ENCODE data around the gene RUFY2. TPM values are rescaled to one million over a fixed set of nuclear protein-coding genes. Genes with fewer than 3 reads are reported as not detected.
"Not testable (repeated sequence)": the region's sequence is repeated elsewhere in the genome, so short reads cannot be mapped to it uniquely, and the experiment has no call there.

RUFY2 gene
- polyA plus RNA-seq, 1 experiment, result 14.7 TPM

DNA sequence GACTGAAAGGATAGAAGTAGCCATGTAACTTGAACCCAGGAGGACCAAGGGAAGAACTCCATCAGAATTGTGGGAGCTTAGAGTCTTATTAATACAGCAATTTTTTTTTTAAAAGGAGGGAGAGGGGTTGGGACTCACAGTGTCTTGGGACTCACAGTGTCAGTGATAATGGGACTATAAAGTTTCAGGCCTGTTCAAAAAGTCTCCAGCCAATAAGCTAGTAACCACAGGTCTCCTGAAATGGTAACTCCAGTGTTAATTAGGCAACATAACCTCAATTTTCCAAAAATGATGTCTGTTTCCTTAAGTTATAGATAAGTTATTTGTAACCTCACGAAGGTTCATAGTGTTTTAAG is 77.6 kb downstream of the RUFY2 start:
- Histone ChIP-seq H3K9me3 (ENCODE audit: control insufficient read depth, insufficient read depth, low read length) (no peaks in the 10 kb centered on the region), H3K27ac (ENCODE audit: low read depth, low read length) (no peak overlapping the region), H3K4me3 (ENCODE audit: low read depth, low read length) (no peak overlapping the region), H3K27me3 (ENCODE audit: control insufficient read depth, insufficient read depth, low read length) (no peaks in the 10 kb centered on the region)
- no peak for DNase-seq (ENCODE audit: low read depth, low spot score)
- POLR2A ChIA-PET, result interaction anchor here (1.2 kb wide), 1 partner anchor 16 kb away, joined by 3 read pairs; no protein-coding TSS in a partner anchor
- CTCF ChIA-PET, result interaction anchor here (1.3 kb wide), 1 partner anchor 117 kb away, joined by 7 read pairs; no protein-coding TSS in a partner anchor
- no peak for TF ChIP-seq CTCF (IDR thresholded peaks at IDR 0.05; ENCODE audit: low read depth, low read length)

DNA sequence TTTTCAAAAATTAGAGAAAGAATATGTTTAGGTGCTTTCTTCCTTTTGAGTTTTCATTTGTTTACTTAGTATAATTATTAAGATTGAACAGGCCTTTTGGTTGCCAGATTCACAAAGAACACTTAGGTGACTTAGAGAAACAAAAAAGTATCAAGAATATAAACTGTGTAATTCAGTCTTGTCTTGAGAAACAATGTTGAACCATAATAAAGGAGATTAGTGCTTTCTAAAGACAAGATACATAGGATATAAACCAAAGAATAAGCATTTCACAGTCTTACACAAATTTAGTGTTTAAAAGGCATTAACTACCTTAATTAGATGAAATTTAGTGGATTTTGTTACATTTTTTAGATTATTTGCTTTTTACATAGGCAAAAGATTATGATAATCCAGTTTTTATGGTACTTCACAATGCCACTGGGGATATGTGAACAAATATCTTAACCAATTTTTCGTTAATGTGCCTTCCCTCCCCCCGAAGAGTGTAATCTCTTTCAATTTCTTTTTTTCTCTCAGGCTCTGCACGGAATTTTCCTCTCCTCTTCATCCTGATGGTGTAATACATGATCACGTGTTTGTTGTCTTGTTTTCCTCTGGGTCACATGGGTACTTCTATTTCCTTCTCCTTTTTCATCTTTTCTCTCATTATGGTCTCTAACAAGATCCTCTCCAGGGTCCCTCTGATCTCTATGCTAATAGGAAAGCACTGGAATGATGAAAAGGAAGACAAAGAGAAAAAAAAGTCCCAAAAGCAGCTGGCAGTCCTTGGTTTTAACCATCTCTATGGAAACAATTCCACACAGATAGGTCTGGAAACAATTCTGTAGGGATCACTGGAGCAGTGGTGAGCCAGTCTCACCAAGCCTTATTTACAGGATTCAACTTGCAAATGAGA is 78.9 kb downstream of the RUFY2 start:
- no peaks in the 10 kb centered on the region for H3K9me3 ChIP-seq (ENCODE audit: control insufficient read depth, insufficient read depth, low read length)
- CTCF ChIA-PET, result interaction anchor here (1.3 kb wide), 1 partner anchor 116 kb away, joined by 5 read pairs; no protein-coding TSS in a partner anchor
- no peak for DNase-seq (ENCODE audit: low read depth, low spot score)
- H3K27me3 ChIP-seq (ENCODE audit: control insufficient read depth, insufficient read depth, low read length), result no peaks in the 10 kb centered on the region
- no peak for TF ChIP-seq CTCF (IDR thresholded peaks at IDR 0.05; ENCODE audit: low read depth, low read length)
- POLR2A ChIA-PET, result no interaction called here
- peak overlapping the region; percentile 55 for H3K27ac ChIP-seq (ENCODE audit: low read depth, low read length)
- no peak overlapping the region for H3K4me3 ChIP-seq (ENCODE audit: low read depth, low read length)

- CTCF ChIA-PET, result interaction anchor here (1.1 kb wide), 1 partner anchor 112 kb away, joined by 3 read pairs; no protein-coding TSS in a partner anchor
- H3K9me3 ChIP-seq (ENCODE audit: control insufficient read depth, insufficient read depth, low read length); H3K27me3 ChIP-seq (ENCODE audit: control insufficient read depth, insufficient read depth, low read length); POLR2A ChIA-PET; DNase-seq (ENCODE audit: low read depth, low spot score); H3K4me3 ChIP-seq (ENCODE audit: low read depth, low read length); H3K27ac ChIP-seq (ENCODE audit: low read depth, low read length): not testable (repeated sequence)
Measured at GRCh38 chr10:68324396-68324795, 82.7 kb downstream of the RUFY2 start.

DNA sequence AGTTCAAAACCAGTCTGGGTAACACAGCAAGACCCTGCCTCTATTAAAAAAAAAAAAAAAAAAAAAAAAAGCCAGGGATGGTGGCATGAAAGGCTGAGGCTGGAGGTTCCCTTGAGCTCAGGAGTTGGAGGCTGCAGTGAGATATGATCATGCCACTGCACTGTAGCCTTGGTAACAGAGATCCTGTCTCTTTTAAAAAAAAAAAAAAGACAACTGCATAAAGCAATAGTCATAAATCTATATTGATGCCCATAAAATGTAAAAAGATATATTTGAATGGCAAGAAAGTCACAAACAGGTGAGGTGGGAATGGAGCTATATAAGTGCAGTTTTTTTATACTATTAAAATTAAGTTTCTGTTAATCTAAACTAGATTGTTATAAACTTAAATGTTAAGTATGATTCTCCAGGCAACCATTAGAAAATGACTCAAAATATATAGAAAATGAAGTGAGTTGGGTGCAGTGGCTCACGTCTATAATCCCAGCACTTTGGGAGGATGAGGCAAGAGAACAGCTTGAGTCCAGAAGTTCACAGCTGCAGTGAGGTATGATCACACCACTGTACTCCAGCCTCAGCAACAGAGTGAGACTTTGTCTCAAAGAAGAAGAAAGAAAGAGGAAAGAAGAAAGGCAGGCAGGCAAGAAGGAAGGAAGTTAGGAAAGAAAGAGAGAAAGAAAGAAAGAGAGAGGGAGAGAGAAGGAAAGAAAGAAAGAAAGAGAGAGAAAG is 88.6 kb downstream of the RUFY2 start:
- Histone ChIP-seq H3K4me3 (ENCODE audit: low read depth, low read length) (no peak overlapping the region), H3K9me3 (ENCODE audit: control insufficient read depth, insufficient read depth, low read length) (peaks cover 8% of the 10 kb centered on the region), H3K27ac (ENCODE audit: low read depth, low read length) (no peak overlapping the region), H3K27me3 (ENCODE audit: control insufficient read depth, insufficient read depth, low read length) (no peaks in the 10 kb centered on the region)
- ChIA-PET POLR2A (no interaction called here), CTCF (interaction anchor here (1.0 kb wide), 1 partner anchor 17 kb away, joined by 4 read pairs; no protein-coding TSS in a partner anchor)
- no peak for TF ChIP-seq CTCF (IDR thresholded peaks at IDR 0.05; ENCODE audit: low read depth, low read length)
- DNase-seq (ENCODE audit: low read depth, low spot score), result no peak

DNA sequence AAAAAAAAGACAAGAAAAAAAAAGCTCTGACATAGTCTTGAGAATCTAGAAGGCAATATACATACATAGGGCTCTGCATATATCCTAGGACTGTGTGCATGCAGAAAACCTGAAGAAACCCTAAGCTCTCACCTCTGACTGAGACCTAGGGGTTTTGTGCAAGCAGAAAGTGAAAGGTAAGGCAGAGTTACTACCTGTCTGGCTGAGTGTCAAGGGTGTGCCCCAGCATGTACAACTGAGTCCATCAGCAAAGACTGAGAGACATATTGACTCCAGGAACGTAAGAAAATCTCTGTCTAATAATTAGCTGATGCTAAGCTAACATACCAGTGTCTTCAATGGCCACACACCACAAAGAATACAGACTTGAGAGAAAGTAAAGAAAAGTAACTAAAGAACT is 91.5 kb downstream of the RUFY2 start:
- no peak for TF ChIP-seq CTCF (IDR thresholded peaks at IDR 0.05; ENCODE audit: low read depth, low read length)
- CTCF ChIA-PET, result interaction anchor here (1.1 to 1.9 kb wide), 3 partner anchors 12 to 103 kb away, joined by 3 to 12 read pairs (median 4); no protein-coding TSS in a partner anchor
- no peak overlapping the region for H3K4me3 ChIP-seq (ENCODE audit: low read depth, low read length)
- no peak overlapping the region for H3K27ac ChIP-seq (ENCODE audit: low read depth, low read length)
- no peak for DNase-seq (ENCODE audit: low read depth, low spot score)
- peaks cover 8% of the 10 kb centered on the region for H3K9me3 ChIP-seq (ENCODE audit: control insufficient read depth, insufficient read depth, low read length)
- POLR2A ChIA-PET, result no interaction called here
- no peaks in the 10 kb centered on the region for H3K27me3 ChIP-seq (ENCODE audit: control insufficient read depth, insufficient read depth, low read length)

DNA sequence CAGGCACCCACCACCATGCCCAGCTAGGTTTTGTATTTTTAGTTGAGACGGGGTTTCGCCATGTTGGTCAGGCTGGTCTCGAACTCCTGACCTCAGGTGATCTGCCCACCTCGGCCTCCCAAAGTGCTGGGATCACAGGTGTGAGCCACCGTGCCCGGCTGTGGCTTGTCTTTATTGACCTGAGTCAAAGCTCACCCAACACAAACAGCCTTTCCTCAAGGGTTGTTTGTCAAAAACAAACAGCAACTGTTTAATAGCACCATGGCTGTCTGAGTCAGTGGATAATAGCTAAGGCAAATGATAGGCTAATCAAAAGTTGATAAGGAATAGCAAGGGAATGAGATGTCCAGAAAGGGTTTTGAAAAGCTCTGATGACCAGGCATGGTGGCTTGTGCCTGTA is 92.1 kb downstream of the RUFY2 start:
- H3K27me3 ChIP-seq (ENCODE audit: control insufficient read depth, insufficient read depth, low read length); POLR2A ChIA-PET: not testable (repeated sequence)

More for the DNA sequence above, 92.1 kb downstream of the RUFY2 start:
- H3K27ac ChIP-seq (ENCODE audit: low read depth, low read length); H3K9me3 ChIP-seq (ENCODE audit: control insufficient read depth, insufficient read depth, low read length); DNase-seq (ENCODE audit: low read depth, low spot score); H3K4me3 ChIP-seq (ENCODE audit: low read depth, low read length): not testable (repeated sequence)
- CTCF ChIA-PET, result interaction anchor here (1.1 to 1.9 kb wide), 3 partner anchors 11 to 102 kb away, joined by 3 to 12 read pairs (median 4); no protein-coding TSS in a partner anchor

Measured in AG04450 (cell line).